Spinal cord (tissue), 10 donors: ENCODE measurements around the gene LMF1. TPM values are rescaled to one million over a fixed set of nuclear protein-coding genes. Genes with fewer than 3 reads are reported as not detected.

Source experiments
- DNase-seq, 6 donors: peaks; one replicate each; pipeline versions ENCODE4 v3.0.0 to v3.0.0-alpha.2; 2013 to 2015; ENCODE audit warnings: low spot score in 6 of 6, low read depth in 4 of 6
- H3K27ac ChIP-seq: one replicate; pipeline ENCODE4 v1.5.1; 2013; ENCODE audit warnings: low read depth, low read length, control low read depth
- H3K27me3 ChIP-seq: one replicate; pipeline ENCODE4 v1.6.1; 2013; ENCODE audit warnings: low read length; ENCODE audit not compliant: control insufficient read depth, insufficient read depth
- H3K36me3 ChIP-seq: one replicate; pipeline ENCODE4 v1.6.1; 2013; ENCODE audit warnings: low read length; ENCODE audit not compliant: control insufficient read depth, insufficient read depth
- H3K4me1 ChIP-seq: one replicate; pipeline ENCODE4 v1.6.1; 2013; ENCODE audit warnings: low read length; ENCODE audit not compliant: control insufficient read depth, insufficient read depth
- H3K4me3 ChIP-seq: one replicate; pipeline ENCODE4 v1.5.1; 2013; ENCODE audit warnings: low read depth, low read length, control low read depth
- H3K9me3 ChIP-seq: one replicate; pipeline ENCODE4 v1.6.1; 2013; ENCODE audit warnings: low read length; ENCODE audit not compliant: control insufficient read depth, insufficient read depth
- WGBS: methylation state at CpG from one replicate; pipeline ENCODE4 v1.1.5; 2013; ENCODE audit warnings: missing lambda C conversion rate; ENCODE audit not compliant: insufficient coverage; 5-methylcytosine and 5-hydroxymethylcytosine counted together
- polyA plus RNA-seq, 2 donors: library from polyadenylated mRNA; unstranded; fragments of 120-200 nt; gene quantifications; one replicate each; pipeline ENCODE4 v1.2.1, GENCODE V29; 2013; ENCODE audit not compliant: insufficient read length in 2 of 2
- total RNA-seq, 2 donors: library from RNA; depleted of rRNA in 1 of 2; stranded (reverse); fragments of 120-200 nt in 1 of 2; fragments of >200 nt in 1 of 2; gene quantifications; one replicate each; pipeline versions ENCODE4 v1.2.3 to v1.2.4, GENCODE V29; 2013 to 2014
- donor health status: healthy.

Gene LMF1
- total and polyA plus RNA-seq, 4 donors: 15.1 to 37.5 (median 23.0) TPM

DNA sequence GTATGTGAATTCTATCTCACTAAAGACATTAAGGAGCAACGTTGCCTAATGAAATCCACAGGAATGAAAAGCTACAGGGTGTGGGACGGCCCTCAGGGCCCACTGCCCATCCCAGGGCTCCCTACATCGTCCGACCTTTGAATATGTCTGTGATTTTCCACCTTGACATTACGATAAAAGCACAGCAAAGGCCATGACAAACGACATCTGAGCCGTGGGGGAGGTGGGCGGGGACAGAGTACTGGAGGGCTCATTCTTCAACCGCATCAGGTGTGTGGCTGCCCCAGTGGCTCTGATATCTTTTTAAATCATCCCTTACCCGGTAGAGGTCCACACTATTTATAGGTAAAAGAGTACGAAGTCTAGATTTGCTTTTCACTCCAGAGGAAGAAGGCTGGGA is 35.1 kb downstream of the LMF1 start:
- H3K9me3 ChIP-seq: no peaks in the 10 kb centered on the region
- H3K27me3 ChIP-seq: no peaks in the 10 kb centered on the region
- no peaks in the 10 kb centered on the region for H3K4me1 ChIP-seq
- H3K27ac ChIP-seq: no peak overlapping the region
- no peak for DNase-seq
- H3K4me3 ChIP-seq: no peak overlapping the region
- 67% methylated on average over 8 of the region's 11 CpGs for WGBS
- peaks cover 76% of the 10 kb centered on the region for H3K36me3 ChIP-seq

DNA sequence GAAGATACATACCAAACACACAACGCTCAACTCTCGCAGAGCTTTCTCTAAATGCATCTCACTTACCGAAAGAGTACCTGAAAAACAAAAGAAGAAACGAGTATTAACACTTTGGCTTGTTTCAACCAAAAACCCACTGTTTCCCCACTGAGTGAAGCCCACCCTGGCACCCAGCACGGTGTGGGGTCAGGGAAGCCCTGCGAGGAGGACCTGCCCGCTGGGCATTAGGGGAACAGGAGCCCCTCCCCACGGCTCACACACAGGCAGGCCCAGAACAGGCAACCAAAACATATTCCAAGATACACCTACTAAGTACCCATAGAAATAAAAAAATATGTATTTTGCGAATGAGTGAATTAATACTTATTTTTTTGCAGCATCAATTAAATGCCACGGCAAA is 36.6 kb downstream of the LMF1 start:
- WGBS: 100% methylated on average over 2 of the region's 10 CpGs
- no peak overlapping the region for H3K27ac ChIP-seq
- H3K4me3 ChIP-seq: no peak overlapping the region
- H3K9me3 ChIP-seq: no peaks in the 10 kb centered on the region
- H3K27me3 ChIP-seq: no peaks in the 10 kb centered on the region
- H3K36me3 ChIP-seq: peaks cover 78% of the 10 kb centered on the region
- DNase-seq: no peak
- no peaks in the 10 kb centered on the region for H3K4me1 ChIP-seq

DNA sequence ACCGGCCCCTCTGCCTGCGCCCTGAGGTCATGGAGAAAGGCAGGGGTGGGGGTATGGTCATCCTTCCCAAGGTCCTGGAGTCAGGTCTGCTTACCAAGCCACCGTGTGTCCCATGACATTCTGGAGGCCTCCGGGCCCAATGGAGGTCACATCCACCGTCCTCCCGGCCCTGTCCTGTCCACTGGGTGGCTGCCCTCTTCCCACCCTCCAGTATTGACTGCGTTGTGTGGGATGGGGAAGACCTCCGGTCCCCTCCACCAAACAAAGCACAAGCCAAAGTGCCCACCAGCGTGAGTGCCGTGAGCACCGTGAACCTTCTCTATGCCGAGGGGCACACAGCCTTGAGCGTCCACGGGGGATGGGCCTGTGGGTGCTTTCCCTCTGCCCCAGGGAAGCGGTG is 37.2 kb downstream of the LMF1 start:
- 98% methylated on average over 14 of the region's 15 CpGs for WGBS
- no peak overlapping the region for H3K4me3 ChIP-seq

DNA sequence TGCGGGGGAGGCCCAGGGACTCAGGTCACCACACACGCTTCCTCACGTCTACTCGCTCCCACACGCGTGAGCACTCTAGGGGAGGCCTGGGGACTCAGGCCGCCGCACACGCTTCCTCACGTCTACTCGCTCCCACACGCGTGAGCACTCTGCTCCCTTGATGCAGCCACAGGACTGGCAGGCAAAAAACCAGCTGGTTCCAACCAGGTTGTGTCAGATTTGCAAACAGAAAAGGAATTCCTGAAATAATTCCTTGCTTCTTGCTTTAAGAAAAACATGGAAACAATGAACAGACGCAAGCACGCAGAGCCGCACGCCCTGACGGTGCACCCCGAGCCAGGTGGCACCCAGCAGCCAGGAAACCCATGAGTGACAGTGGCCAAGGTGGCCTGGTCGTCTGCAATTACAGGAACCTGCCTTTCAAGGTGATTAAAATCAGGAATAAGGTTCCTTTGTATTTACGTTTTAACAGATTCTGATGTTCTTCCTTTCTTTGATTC is 37.9 kb downstream of the LMF1 start:
- WGBS: 89% methylated on average over 20 of the region's 21 CpGs
- Histone ChIP-seq H3K4me1 (peaks cover 3% of the 10 kb centered on the region), H3K9me3 (no peaks in the 10 kb centered on the region), H3K4me3 (no peak overlapping the region), H3K27ac (no peak overlapping the region), H3K36me3 (peaks cover 76% of the 10 kb centered on the region), H3K27me3 (no peaks in the 10 kb centered on the region)
- DNase-seq: no peak

More for the DNA sequence above, 37.2 kb downstream of the LMF1 start:
- peaks cover 81% of the 10 kb centered on the region for H3K36me3 ChIP-seq
- H3K27ac ChIP-seq: no peak overlapping the region
- DNase-seq: no peak
- H3K9me3 ChIP-seq: no peaks in the 10 kb centered on the region
- no peaks in the 10 kb centered on the region for H3K27me3 ChIP-seq
- peaks cover 3% of the 10 kb centered on the region for H3K4me1 ChIP-seq

DNA sequence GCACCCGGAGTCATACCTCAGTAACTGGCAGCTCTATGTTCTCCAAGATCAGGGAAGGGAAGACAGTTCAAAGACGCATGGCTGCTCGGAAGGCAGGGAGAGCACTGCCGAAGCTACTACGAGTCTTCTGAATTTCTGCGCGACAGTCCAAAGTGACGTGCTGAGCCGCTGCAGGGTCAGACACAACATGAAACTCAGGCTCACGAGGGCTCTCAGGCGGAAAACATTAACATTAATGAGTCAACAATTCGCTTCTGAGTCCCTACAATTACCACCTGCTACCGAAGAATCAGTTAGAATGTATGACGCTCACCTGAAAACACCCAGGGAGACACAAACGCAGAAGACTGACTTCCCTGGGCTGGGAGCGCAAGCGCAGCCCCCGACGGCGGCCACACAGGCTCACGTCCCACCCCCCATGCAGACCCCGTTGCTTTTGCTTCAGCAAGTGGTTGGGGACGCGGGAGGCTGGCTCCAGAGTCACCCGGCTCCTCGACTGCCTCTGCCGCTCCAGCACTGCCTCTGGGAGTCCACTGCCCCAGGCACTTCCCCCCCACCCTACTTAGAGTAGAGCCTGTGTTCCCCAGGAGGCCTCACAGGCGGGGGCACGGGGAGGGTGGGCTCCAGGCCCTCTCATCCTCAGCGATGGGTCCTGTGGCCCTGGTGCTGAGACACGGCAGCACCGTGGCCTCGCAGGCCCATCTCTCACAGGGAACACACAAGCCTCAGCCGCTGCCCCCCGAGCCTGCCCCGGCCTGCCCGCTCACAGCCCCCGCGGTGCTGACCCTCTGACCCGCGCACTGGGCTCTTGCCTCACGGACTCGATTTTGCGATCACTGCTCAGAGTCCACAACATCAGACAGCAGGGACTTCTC is 38.9 kb downstream of the LMF1 start:
- Histone ChIP-seq H3K4me1 (peaks cover 3% of the 10 kb centered on the region), H3K27ac (no peak overlapping the region), H3K36me3 (peaks cover 81% of the 10 kb centered on the region), H3K4me3 (no peak overlapping the region), H3K9me3 (peaks cover under 1% of the 10 kb centered on the region), H3K27me3 (no peaks in the 10 kb centered on the region)
- 85% methylated on average over 34 of the region's 44 CpGs for whole genome bisulfite sequencing
- DNase-seq: peak in 1 of 6 donors; percentile 36

DNA sequence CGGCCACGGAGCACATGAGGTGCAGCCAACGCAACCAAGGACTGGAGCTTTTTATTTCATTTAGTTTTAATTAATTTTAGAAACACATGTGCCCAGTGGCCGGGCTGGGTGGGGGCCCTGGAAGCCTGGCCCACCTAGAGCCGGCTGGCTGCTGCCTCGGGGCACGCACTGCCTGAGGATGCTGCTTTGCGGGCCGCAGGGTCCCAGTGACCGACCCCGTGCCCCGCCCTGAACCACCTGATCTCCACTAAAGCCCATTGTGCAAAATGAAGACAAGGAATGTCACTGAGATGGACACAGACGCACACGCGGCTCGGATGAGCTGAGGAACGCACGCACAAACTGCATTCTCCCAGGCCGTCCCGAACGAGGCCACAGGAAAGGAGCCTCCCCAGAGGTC is 39.6 kb downstream of the LMF1 start:
- Histone ChIP-seq H3K4me3 (no peak overlapping the region), H3K36me3 (peaks cover 82% of the 10 kb centered on the region), H3K4me1 (peaks cover 3% of the 10 kb centered on the region), H3K9me3 (peaks cover 4% of the 10 kb centered on the region), H3K27me3 (no peaks in the 10 kb centered on the region), H3K27ac (no peak overlapping the region)
- WGBS: 91% methylated on average over 18 of the region's 21 CpGs
- no peak for DNase-seq

DNA sequence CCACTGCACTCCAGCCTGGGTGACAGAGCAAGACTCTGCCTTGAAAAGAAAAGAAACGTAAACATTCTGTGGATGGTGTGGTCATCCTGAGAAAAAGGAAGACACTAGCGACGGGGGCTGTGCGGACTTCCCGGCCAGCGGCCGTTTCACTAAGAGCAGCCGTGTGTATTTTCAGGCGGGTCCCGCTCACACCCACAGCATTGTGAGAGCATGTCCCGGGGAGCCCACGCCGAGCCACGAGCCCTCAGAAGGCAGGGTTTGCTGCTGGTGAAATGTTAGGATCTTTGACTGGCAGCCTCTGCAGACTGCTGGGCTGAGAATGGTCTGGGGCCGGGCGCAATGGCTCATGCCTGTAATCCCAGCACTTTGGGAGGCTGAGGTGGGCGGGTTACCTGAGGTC is 40.3 kb downstream of the LMF1 start:
- no peak for DNase-seq
- H3K27me3 ChIP-seq: no peaks in the 10 kb centered on the region
- H3K4me3 ChIP-seq: no peak overlapping the region
- peaks cover 76% of the 10 kb centered on the region for H3K36me3 ChIP-seq
- WGBS: 93% methylated on average over 12 of the region's 17 CpGs
- no peak overlapping the region for H3K27ac ChIP-seq
- peaks cover 4% of the 10 kb centered on the region for H3K9me3 ChIP-seq
- H3K4me1 ChIP-seq: peaks cover 3% of the 10 kb centered on the region

DNA sequence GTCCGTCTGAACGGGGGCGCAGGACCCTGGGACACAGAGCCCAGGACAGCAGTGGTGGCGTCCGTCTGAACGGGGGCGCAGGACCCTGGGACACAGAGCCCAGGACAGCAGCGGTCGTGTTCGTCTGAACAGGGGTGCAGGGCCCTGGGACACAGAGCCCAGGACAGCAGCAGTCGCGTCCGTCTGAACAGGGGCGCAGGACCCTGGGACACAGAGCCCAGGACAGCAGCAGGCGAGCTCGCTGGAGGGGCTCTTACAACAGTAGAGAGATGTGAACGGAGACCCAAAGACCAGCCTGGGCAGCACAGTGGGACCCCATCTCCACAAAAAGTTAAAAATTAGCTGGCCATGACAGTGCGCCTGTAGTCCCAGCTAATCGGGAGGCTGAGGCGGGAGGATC is 40.7 kb downstream of the LMF1 start:
- Histone ChIP-seq H3K4me3 (no peak overlapping the region), H3K27ac (no peak overlapping the region), H3K27me3 (no peaks in the 10 kb centered on the region), H3K36me3 (peaks cover 76% of the 10 kb centered on the region), H3K9me3 (peaks cover 4% of the 10 kb centered on the region), H3K4me1 (peaks cover 3% of the 10 kb centered on the region)
- no peak for DNase-seq
- WGBS: 79% methylated on average over 20 of the region's 20 CpGs

DNA sequence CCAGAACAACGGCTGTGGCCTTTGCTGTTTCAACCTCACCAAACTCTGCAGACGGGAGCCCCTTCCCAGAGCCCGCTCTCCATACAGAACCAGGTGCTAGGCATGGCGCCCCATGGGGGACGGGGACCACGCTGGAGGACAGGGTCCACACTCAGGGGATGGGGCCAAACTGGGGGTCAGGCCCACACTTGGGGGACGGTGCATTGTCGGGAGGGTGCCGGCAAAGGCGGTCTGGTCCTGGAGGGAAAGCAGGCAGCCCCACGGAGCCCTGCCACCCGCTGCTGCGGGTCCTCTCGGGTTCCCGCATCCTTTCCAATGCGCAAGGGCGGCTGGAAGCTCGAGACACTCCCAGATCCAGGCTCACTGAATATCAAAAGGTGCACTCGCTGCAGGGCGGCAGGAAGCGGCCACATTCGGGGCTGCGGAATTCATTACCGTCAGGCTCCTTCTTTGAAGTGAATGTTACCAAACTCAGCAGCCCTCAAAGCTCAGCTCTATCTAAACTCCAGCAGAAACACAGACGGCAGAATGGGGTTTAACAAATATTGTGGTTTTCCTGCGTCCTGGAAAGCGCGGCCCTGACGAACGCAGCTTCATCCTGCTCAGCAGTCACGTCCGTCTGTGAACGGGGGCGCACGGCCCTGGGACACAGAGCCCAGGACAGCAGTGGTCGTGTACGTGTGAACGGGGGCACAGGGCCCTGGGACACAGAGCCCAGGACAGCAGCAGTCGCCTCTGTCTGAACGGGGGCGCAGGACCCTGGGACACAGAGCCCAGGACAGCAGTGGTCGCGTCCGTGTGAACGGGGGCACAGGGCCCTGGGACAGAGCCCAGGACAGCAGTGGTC is 41.3 kb downstream of the LMF1 start:
- peaks cover 75% of the 10 kb centered on the region for H3K36me3 ChIP-seq
- no peak for DNase-seq
- H3K4me3 ChIP-seq: no peak overlapping the region
- 68% methylated on average over 44 of the region's 45 CpGs for WGBS
- peaks cover 3% of the 10 kb centered on the region for H3K4me1 ChIP-seq
- H3K27me3 ChIP-seq: no peaks in the 10 kb centered on the region
- H3K9me3 ChIP-seq: peaks cover 4% of the 10 kb centered on the region
- no peak overlapping the region for H3K27ac ChIP-seq
